HepG2 (cell line): ENCODE data around the gene TRIM31. TPM values are rescaled to one million over a fixed set of nuclear protein-coding genes. Genes with fewer than 3 reads are reported as not detected.

Experiments
- PCBP2 ChIP-seq: fragments of 200-400 bp; formaldehyde crosslinking; optimal IDR thresholded peaks from 2 replicates; pipeline ENCODE3; 2018; ENCODE audit warnings: low read length, low read depth; ENCODE audit not compliant: poor library complexity, severe bottlenecking
- RARA ChIP-seq: IDR thresholded peaks from 2 replicates; pipeline ENCODE4 v1.6.1; 2016; ENCODE audit warnings: missing genetic modification reagents, missing compliant biosample characterization
- SMARCC2 ChIP-seq: fragments of 450-650 bp; IDR thresholded peaks from 2 replicates; pipeline ENCODE4 v1.6.1; 2017; ENCODE audit warnings: antibody characterized with exemption, mild to moderate bottlenecking
- SUZ12 ChIP-seq: fragments of 150-350 bp; IDR thresholded peaks from 2 replicates; pipeline ENCODE4 v1.6.1; 2014; ENCODE audit warnings: low read depth, low read length
- ZNF10 ChIP-seq: sonication (generic); formaldehyde crosslinking; IDR thresholded peaks from 2 replicates; pipeline ENCODE4 v1.4.0; 2020; ENCODE audit warnings: mild to moderate bottlenecking, low read depth, missing genetic modification reagents, borderline replicate concordance
- ZNF232 ChIP-seq: sonication (generic); formaldehyde crosslinking; IDR thresholded peaks from 2 replicates; pipeline ENCODE4 v1.4.0; 2020; ENCODE audit warnings: missing genetic modification reagents, borderline replicate concordance
- ZNF629 ChIP-seq: sonication (generic); formaldehyde crosslinking; conservative IDR thresholded peaks from 2 replicates; pipeline ENCODE4 v1.5.0; 2020; ENCODE audit warnings: missing genetic modification reagents
- ZNF703 ChIP-seq: sonication (generic); formaldehyde crosslinking; IDR thresholded peaks from 2 replicates; pipeline ENCODE4 v1.5.1; 2020; ENCODE audit warnings: missing genetic modification reagents, mild to moderate bottlenecking, moderate library complexity, borderline replicate concordance
- ZNF737 ChIP-seq: sonication (generic); formaldehyde crosslinking; IDR thresholded peaks from 2 replicates; pipeline ENCODE4 v1.5.0; 2020; ENCODE audit warnings: missing genetic modification reagents, mild to moderate bottlenecking, borderline replicate concordance
- polyA plus RNA-seq, 8 experiments: library from polyadenylated mRNA; depleted of rRNA in 3 of 8; stranded (reverse) in 7 of 8; unstranded in 1 of 8; fragments of >200 nt; fragmentation: Illumina TruSeq in 4 of 8; extraction: Trizol in 4 of 8; gene quantifications; 2 replicates each; pipeline versions ENCODE4 v1.2.1 to v1.2.3, GENCODE V29; 2011 to 2016; ENCODE audit warnings: low read depth in 4 of 8, missing spikeins in 1 of 8, mixed read lengths in 1 of 8; ENCODE audit not compliant: insufficient read depth in 1 of 8
- total RNA-seq, 5 experiments: library from RNA; depleted of rRNA; stranded (reverse); fragments of >200 nt; fragmentation: Illumina TruSeq; extraction: Trizol; gene quantifications; 2 replicates each; pipeline ENCODE4 v1.2.3, GENCODE V29; 2016; ENCODE audit warnings: low read depth in 1 of 5
- TF ChIP-seq, protein P1 (sequence below): sonication (generic); formaldehyde crosslinking; IDR thresholded peaks from 2 replicates; pipeline ENCODE4 v1.5.0; 2020; ENCODE audit warnings: mild to moderate bottlenecking, missing genetic modification reagents, borderline replicate concordance
- TF ChIP-seq, protein P2 (sequence below): sonication (generic); formaldehyde crosslinking; IDR thresholded peaks from 2 replicates; pipeline ENCODE4 v1.4.0; 2020; ENCODE audit warnings: low read depth, mild to moderate bottlenecking, missing genetic modification reagents

TRIM31 gene
- total and polyA plus RNA-seq, 2 of the 13 experiments (the other 11 are each of a cell fraction or from before 2014, with no cell fraction given), result 0.13 to 0.51 TPM

DNA sequence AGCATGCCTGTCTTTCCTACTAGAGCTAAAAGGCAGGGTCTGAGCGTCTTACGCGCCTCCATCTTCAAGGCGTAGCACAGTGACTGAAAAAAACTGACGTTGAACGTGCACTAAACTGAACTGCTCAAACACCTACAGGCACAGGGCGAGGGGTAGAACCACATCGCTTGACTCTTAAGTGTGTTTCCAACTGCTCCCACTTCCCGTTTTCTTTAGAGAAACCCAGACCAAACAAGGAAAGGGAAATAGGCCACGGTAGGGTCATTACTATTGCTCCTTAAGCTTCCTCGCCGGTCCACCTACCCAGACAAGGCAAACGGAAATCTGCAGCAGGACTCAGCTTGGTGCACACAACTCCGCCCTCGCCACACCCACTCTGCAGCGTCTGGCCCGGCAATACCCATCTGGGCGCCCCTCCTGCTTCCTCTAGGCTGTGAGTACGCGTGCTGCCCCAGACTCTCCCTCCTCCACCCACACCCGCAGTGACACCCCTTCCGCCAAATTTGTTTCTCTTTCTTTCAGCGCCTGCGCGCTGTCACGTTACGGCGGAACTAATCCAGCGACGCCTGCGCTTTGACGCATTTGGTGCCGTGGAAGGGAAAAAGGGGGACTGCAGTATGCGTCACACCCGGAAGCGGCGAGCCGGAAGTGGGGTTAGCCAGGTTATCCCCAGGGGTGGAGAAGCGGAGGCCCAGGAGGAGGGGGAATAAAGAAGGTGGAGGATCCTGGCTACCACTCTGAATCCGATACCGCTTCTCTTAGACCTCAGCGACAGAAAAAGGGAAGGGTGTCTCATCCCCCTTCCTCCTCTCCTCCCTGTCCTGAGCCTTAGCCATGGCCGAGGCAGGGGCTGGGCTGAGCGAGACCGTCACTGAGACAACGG is 46.1 kb downstream of the TRIM31 start, which contains the start of gene PPP1R11 (continued):
- TF ChIP-seq, protein P1, sequence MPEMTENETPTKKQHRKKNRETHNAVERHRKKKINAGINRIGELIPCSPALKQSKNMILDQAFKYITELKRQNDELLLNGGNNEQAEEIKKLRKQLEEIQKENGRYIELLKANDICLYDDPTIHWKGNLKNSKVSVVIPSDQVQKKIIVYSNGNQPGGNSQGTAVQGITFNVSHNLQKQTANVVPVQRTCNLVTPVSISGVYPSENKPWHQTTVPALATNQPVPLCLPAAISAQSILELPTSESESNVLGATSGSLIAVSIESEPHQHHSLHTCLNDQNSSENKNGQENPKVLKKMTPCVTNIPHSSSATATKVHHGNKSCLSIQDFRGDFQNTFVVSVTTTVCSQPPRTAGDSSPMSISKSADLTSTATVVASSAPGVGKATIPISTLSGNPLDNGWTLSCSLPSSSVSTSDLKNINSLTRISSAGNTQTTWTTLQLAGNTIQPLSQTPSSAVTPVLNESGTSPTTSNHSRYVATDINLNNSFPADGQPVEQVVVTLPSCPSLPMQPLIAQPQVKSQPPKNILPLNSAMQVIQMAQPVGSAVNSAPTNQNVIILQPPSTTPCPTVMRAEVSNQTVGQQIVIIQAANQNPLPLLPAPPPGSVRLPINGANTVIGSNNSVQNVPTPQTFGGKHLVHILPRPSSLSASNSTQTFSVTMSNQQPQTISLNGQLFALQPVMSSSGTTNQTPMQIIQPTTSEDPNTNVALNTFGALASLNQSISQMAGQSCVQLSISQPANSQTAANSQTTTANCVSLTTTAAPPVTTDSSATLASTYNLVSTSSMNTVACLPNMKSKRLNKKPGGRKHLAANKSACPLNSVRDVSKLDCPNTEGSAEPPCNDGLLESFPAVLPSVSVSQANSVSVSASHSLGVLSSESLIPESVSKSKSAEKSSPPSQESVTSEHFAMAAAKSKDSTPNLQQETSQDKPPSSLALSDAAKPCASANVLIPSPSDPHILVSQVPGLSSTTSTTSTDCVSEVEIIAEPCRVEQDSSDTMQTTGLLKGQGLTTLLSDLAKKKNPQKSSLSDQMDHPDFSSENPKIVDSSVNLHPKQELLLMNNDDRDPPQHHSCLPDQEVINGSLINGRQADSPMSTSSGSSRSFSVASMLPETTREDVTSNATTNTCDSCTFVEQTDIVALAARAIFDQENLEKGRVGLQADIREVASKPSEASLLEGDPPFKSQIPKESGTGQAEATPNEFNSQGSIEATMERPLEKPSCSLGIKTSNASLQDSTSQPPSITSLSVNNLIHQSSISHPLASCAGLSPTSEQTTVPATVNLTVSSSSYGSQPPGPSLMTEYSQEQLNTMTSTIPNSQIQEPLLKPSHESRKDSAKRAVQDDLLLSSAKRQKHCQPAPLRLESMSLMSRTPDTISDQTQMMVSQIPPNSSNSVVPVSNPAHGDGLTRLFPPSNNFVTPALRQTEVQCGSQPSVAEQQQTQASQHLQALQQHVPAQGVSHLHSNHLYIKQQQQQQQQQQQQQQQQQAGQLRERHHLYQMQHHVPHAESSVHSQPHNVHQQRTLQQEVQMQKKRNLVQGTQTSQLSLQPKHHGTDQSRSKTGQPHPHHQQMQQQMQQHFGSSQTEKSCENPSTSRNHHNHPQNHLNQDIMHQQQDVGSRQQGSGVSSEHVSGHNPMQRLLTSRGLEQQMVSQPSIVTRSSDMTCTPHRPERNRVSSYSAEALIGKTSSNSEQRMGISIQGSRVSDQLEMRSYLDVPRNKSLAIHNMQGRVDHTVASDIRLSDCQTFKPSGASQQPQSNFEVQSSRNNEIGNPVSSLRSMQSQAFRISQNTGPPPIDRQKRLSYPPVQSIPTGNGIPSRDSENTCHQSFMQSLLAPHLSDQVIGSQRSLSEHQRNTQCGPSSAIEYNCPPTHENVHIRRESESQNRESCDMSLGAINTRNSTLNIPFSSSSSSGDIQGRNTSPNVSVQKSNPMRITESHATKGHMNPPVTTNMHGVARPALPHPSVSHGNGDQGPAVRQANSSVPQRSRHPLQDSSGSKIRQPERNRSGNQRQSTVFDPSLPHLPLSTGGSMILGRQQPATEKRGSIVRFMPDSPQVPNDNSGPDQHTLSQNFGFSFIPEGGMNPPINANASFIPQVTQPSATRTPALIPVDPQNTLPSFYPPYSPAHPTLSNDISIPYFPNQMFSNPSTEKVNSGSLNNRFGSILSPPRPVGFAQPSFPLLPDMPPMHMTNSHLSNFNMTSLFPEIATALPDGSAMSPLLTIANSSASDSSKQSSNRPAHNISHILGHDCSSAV, result no peak
- TF ChIP-seq, protein P2, sequence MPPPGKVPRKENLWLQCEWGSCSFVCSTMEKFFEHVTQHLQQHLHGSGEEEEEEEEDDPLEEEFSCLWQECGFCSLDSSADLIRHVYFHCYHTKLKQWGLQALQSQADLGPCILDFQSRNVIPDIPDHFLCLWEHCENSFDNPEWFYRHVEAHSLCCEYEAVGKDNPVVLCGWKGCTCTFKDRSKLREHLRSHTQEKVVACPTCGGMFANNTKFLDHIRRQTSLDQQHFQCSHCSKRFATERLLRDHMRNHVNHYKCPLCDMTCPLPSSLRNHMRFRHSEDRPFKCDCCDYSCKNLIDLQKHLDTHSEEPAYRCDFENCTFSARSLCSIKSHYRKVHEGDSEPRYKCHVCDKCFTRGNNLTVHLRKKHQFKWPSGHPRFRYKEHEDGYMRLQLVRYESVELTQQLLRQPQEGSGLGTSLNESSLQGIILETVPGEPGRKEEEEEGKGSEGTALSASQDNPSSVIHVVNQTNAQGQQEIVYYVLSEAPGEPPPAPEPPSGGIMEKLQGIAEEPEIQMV, result no peak
- TF ChIP-seq ZNF629 (CRISPR knock-in tag) (peak; percentile 20; the same call in 1 of the 2 replicates), PCBP2 (no peak), RARA (peak; percentile 40; the same call in 1 of the 2 replicates), SUZ12 (no peak), SMARCC2 (no peak), ZNF10 (CRISPR knock-in tag) (no peak), ZNF703 (no peak), ZNF737 (CRISPR knock-in tag) (no peak), ZNF232 (CRISPR knock-in tag) (no peak; the same call in 1 of the 2 replicates)
